Activated CD4-positive, CD25-positive, alpha-beta regulatory T cell treated with anti-CD3 and anti-CD28 coated beads, Interleukin-2, amount 50 U/mL, for 72 hours (primary cell): ENCODE measurements around the gene SUGT1.
"Not testable (repeated sequence)": the region's sequence is repeated elsewhere in the genome, so short reads cannot be mapped to it uniquely, and the experiment has no call there.

Experiments used
- DNase-seq: peaks from one replicate; pipeline ENCODE4 v3.0.0; 2021

Gene SUGT1

DNA sequence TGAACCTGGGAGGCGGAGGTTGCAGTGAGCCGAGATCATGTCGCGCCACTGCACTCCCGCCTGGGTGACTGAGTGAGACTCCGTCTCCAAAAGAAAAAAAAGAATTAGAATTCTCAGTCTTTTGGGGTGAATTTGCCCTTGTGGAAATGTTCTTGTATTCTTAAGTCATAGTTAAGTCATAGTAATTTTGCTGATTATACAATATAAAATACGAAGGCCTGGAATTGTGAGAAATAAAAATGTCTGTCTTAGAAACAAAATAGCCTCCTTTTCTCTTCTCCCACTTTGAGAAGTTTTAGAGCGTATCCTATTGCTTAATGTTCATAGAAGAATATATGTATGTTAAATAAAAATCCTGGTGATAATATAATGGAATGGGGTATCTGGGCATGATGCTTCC lies 18.1 kb downstream of the SUGT1 start:
- no peak for DNase-seq

DNA sequence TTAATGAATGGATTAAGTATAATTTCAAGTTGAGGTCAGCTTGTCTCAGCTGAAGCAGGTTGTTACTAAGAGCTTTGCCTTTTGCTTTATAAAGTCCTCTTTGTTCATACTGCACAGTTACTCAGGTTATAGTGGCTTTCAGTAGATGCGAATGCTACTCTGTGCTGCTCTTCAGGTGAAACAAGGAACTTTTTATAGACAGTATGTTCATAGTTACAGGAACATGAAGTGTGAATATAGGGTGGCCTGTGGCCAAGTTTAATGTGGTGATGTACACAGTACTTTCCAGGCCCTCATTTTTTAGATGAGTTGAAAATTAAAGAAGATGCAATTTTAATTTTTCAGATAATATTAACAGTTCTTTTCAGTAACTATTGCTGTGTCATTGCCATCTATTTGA lies 20.8 kb downstream of the SUGT1 start:
- no peak for DNase-seq

DNA sequence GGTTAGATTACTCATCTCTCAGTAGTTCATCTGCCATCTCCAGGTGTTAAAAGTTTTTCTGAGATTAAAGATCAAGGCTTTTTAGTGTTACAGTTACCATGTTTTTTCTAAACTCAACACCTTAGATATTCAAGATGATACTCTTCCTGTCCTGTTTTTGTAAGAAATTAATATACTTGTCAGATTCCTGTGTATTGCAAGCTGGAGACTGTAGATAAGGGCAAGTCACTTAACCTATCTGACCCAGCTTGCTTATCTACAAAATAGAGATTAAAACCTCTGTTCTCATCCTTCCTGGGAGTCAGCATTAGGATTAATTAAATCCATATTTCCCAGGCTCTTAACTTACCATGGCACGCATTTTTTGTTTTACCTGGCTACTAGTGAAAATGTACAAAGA lies 25.2 kb downstream of the SUGT1 start:
- no peak for DNase-seq

DNA sequence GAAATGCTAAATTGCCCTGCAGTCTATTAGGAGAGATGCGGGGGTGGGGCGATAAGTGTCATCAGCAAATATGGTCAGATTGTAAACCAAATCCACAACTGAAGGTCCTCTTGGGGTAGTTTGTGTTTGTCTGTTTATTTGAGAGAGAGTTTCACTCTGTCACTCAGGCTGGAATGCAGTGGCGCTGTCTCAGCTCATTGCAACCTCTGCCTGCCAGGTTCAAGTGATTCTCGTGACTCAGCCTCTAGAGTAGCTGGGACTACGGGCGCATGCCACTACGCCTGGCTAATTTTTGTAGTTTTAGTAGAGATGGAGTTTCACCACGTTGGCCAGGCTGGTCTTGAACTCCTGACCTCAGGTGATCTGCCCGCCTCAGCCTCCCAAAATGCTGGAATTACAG lies 33.2 kb downstream of the SUGT1 start:
- DNase-seq = not testable (repeated sequence)

DNA sequence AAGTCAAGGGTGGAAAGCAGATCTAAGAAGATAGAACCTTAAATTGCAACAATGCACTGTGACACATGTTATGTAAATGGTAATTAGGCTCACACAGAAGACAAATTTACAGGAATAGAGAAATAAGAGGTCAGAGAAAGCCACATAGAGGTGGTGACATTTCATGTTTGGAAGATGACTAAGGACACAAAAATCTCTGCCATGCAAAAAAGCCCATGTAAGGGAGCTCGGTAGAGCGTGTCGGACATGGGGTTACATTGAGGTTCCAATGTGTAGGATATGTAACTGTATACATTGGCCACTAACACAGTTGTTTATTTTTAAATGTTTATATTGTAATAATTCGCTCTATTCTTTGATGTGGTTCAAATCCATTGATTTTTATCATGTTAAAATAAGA lies 33.7 kb downstream of the SUGT1 start:
- DNase-seq = no peak

DNA sequence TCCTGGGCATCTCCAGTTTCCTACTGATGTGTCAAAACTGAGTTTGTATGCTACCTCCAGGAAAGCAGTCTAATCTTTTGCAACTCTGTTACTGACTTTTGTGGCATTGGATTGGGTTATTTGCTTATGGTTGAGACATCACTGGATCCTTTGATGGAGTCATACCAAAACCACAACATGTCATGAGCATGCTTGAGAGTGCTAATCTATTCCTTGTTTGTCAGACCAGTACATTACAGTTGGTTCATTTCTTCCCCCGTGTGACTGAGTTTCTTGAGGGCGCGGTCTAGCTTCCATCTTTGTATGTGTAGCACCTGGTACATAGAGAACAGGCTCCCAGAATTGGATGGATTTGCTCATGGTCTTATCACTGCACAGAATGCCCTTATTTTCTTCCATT lies 43.2 kb downstream of the SUGT1 start:
- DNase-seq = no peak

DNA sequence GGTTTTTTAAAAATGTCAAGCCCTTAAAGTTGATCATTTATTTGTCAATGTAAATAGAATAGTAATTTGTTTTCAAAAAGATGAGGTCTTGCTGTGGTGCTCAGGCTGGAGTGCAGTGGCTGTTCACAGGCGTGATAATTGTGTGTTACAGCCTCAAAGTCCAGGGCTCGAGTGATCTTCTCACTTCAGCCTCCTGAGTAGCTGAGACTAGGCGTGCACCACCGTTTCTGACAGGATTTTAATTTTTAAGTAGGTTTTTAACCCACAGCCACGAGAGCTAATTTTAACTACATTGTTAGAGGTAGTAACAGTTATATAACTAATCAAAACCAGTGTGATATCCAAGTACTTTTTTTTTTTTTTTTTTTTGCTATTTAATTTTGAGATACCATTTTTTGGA lies 43.9 kb downstream of the SUGT1 start:
- DNase-seq = no peak

DNA sequence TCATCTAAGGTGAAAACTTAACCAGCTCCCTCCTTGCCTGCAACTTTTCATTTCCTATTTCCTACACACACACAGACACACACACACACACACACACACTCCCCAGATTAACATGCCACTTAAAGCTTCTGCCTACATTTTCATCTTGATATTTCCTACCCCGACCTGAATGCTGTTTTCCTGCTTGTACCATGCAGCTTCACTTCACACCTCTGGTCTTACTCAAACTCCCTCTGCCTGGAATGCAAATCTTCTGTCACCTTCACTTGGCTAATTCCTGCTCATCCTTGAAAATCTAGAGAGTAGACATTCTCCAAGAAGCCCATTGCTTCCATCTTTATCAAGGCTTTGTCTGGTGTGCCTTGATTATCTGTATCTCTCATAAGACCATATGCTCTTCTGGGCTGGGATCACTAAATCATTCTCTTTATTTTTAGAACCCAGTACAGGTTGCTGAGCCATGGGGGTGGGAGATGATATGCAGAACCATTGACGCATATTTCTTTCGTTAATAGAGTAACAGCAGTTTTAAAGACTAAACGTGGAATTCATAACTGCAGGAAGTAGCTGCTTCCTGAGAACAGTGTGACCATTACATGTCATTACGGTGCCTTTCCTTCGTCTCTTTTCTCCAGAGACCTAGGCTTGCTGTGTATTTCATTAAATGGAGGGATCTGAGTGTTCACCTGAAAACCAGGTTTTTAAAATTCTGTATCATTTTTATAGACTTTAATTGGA lies 49.3 kb downstream of the SUGT1 start:
- no peak for DNase-seq

DNA sequence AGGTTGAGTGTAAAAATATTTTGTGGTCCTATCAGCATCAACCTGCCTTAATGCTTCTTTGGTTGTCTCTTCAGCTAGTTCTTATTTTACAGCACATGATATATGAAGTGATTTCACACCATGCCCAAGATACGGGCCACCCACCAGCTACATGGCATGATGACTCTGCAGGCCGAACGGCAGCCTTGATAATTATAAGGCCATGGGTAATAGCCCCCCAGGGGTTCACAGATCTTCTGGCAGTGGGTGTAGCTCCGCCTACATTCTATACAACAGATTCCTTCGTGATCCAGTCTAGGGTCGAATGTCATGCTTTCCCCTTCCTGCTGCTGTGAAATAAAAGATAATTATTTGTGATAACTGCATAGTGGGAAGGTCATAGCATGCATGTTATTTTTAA lies 50.8 kb downstream of the SUGT1 start:
- DNase-seq = no peak

DNA sequence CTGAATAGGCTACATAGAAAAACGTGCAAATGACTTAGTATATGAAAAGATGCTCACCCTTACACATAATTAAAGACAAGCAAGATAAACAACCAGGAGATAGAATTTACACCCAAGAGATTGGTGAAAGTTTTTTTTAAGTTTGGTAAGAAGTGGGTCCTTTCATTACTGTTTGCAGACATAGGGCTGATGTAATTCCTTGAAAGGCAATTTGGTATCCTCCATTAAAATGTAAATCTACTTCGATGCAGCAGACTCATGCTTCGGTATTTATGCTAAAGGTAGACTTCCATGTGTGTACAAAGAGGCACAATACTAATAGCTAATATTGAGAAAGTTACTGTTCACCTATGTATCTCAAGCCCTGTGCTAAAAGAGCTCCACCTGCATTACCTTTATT lies 53.4 kb downstream of the SUGT1 start:
- DNase-seq = no peak

DNA sequence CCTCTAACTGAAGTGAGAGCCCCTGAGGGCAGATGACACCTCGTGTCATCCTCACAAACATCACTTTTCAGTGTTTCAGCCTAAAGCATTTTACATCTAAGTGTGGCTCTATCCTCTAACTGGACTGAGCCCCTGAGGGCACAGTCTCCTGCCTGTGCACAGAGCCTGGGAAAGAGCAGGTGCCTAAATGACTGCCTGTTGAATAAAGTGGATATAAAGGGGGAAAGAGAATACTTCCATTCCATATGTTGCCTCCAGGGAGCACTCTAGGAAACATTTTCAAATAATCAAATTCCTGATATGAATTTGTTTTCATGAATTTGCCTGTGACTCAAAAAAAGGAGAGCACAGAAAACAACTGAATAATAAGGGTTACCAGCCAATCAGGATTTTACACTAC lies 54.7 kb downstream of the SUGT1 start:
- DNase-seq = no peak

DNA sequence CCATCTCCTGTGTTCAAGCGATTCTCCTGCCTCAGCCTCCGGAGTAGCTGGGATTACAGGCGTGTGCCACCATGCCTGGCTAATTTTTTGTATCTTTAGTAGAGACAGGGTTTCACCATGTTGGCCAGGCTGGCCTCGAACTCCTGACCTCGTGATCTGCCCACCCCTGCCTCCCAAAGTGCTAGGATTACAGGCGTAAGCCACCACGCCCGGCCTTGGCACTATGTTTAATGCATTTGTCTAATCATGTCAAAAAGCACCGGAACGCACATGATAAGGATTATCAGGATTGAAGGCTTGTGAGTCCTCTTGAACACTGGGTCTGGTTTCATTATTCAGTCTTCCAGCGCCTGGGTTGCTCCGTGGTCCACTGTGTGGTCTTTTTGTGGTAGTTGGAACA lies 55.6 kb downstream of the SUGT1 start:
- not testable (repeated sequence) for DNase-seq

DNA sequence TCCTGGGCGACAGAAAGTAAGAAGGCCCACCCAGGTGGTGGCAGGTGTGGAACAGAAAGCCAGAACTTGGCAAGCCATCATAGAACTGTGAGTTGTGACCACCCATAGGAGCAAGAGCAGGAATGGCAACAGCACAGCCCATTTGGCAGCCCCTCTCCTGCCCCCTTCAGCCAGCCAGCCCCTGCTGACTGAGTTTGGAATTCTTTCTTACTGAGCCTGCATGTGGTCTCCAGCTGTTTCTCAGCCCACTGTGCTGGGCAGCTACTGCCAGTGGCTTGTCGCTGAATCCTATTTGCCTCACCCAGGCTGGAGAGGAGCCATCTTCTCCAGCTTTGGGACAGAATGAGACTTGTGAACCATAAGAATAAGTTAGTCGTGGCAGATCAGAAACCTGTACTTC lies 58.6 kb downstream of the SUGT1 start:
- DNase-seq = no peak

DNA sequence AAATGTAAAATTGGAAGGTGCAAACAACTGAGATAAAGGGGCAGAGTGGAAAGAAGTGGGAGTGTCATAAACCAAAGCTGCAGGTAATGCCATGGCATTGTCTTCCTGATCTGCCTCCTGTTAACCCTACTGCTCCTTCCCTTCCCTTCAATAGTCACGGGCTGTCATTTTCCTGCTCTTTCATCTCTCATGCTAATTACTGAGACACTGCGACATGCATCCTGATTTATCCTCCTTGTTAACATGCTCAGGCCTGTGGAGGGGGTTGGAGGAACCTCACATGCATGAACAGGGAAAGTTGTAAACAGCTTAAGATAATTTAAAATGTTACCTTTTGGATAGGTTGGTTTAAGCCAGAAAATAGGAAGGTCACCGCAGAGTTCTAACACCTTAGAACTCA lies 59.7 kb downstream of the SUGT1 start:
- no peak for DNase-seq

DNA sequence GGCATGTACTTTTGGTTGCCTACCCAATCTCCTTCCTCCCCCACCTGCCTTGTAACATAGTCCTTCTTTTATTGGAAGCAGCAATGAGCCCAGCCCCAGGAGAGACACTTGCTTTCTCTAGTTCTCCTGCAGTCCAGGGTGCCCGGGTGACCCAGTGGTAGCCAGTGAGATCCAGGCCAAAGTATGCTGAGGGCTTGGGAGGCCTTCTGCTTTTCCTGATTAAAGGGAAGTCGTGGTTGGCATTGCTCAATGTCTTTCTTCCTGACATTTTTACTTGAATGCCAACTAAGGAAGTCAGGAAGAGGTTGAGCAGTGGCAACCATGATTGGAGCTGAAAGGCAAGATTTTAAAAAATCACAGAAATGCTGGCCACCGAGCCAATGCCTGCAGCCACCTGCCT lies 61.3 kb downstream of the SUGT1 start:
- no peak for DNase-seq

DNA sequence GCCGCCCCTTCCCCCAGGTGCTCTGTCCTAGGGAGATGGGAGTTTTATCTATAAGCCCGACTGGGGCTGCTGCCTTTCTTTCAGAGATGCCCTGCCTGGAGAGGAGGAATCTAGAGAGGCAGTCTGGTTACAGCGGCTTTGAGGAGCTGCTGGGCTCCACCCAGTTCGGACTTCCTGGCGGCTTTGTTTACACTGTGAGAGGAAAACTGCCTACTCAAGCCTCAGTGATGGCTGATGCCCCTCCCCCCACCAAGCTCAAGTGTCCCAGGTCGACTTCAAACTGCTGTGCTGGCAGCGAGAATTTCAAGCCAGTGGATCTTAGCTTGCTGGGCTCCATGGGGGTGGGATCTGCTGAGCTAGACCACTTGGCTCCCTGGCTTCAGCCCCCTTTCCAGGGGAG lies 68.3 kb downstream of the SUGT1 start:
- not testable (repeated sequence) for DNase-seq

DNA sequence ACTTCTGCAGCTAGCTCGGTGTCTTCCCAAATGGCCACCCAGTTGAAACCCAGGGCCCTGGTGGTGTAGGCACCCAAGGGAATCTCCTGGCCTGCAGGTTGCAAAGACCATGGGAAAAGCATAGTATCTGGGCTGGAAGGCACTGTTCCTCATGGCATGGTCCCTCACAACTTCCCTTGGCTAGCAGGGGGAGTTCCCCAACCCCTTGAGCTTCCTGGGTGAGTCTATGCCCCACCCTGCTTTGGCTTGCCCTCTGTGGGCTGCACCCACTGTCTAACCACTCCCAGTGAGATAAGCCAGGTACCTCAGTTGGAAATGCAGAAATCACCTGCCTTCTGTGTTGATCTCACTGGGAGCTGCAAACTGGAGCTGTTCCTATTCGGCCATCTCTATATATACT lies 68.7 kb downstream of the SUGT1 start:
- DNase-seq = not testable (repeated sequence)

DNA sequence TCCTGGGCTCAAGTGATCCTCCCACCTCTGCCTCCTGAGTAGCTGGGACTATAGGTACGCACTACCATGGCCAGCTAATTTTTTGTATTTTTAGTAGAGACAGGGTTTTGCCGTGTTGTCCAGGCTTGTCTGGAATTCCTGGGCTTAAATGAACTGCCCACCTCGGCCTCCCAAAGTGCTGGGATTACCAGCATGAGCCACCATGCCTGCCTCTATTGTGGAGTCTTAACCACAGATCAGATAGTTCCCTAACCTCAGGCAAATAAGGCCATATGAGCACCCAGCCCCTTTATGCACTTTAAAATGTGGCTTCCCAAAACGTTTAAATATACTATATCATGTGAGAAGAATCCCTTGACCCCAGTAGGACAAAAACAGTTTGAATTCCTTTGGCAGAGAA lies 70.5 kb downstream of the SUGT1 start:
- DNase-seq = no peak

DNA sequence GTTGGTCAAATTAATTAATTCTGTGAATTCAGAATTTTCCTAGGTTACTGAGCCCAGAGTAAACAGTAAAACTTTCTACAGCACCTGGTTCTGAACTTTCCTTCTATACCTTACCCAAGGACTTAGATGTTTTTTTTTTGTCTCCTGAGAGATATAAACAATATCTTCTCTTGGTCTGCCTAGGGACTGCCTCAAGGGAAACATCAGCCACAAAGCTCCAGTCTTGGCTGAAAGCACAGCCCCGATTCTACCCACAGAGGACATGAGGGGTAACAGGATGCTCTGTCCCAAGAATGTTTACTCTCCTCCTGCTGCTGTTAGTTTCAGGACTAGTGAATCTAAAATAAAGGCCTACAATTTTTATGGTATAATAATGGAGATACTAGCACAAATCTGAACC lies 72.7 kb downstream of the SUGT1 start:
- no peak for DNase-seq

DNA sequence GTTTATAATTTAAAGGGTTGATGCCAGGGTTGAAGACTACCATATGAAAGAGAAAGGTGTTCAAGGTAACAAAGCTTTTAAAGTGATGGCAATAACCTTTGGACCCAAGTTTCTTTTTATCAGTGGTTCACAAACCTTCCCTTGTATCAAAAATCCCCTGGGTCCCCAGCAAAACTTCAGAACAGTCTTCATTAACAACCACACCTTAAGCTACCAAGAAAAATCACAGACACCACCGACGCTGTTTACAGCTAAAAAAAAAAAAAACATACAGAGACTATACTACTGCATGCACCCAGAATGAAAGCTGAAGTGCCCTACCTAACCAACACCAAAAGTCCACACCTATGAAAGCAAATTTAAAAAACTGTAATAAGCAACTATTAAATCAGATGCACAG lies 73.6 kb downstream of the SUGT1 start:
- DNase-seq = no peak

DNA sequence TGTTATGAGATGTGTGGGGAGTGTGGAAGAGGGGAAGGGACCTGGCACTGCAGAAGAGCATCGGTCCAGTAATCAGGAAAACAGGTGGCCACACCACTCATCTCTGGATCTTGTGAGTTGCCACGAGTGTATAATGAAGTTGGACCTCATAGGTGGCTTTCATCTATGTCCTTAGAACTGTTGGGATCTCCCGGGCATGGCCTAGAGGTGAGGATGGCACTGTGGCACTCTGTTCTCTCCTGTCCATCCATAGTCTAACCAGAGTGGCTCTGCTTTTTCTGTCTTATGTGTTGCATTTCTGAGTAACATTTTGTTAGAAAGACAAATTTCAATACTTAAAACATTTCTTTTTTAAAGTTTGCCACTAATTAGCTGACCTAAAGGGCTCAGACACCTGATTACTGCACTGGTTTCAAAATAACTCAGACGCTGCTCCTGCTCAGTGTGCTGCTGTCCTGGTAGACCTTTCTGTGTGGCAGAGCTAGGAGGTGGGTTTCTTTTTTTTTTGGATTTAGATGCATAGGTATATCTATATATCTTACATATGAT lies 81.5 kb downstream of the SUGT1 start:
- DNase-seq = no peak

DNA sequence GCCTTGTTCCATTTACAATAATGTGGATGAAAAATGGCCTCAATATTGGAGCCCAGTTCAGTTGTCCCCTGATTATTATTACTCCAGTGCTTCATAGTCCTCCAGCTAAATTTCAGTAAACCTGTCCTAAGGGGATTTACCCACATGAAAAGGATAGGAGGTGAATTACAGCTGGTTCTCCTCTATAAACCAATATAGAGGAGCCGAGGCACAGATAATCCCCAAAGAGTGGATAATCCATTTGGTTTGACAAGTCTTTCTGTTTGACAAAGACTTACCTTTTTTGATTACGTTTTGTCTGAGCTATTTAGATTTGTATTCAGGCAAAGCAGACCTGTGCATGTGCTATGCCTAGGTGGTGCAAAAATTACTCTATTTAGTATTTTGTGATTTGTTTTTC lies 84.3 kb downstream of the SUGT1 start:
- DNase-seq = no peak

DNA sequence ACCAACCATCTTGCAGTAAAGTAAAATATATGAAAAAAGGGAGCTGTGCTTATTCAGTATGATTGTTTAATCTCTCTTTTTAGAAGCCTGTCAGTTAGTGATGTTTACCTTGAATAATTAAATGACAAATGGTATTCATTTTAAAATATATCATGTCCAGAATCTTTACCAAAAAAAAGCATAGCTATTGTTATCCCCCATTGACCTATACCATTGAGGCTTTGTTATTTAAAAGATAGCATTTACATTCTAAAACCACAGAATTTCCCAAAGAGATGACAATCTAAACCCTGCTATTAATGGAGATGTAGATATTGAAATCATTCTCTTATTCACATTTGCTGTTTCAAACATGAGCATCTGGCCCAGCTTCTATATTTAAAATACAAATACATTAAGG lies 84.8 kb downstream of the SUGT1 start:
- no peak for DNase-seq

DNA sequence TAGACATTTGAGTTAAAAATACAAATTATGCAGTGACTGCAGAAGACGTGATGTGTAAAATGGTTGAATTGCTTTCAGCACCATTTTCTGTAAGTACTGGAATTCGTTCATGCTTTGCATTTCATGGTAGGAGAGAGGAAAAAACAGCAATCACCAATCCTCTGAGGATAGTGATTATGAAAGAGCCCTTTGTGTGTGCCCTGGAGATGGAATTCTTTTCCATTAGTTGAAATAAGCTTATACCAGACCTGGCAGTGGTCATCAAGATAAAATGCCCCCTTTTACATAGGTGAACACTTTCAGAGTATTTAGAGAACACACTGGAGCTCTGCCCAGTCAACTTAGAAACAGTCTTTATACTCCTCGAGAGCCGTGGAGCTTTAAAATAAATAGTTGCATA lies 85.3 kb downstream of the SUGT1 start:
- no peak for DNase-seq

DNA sequence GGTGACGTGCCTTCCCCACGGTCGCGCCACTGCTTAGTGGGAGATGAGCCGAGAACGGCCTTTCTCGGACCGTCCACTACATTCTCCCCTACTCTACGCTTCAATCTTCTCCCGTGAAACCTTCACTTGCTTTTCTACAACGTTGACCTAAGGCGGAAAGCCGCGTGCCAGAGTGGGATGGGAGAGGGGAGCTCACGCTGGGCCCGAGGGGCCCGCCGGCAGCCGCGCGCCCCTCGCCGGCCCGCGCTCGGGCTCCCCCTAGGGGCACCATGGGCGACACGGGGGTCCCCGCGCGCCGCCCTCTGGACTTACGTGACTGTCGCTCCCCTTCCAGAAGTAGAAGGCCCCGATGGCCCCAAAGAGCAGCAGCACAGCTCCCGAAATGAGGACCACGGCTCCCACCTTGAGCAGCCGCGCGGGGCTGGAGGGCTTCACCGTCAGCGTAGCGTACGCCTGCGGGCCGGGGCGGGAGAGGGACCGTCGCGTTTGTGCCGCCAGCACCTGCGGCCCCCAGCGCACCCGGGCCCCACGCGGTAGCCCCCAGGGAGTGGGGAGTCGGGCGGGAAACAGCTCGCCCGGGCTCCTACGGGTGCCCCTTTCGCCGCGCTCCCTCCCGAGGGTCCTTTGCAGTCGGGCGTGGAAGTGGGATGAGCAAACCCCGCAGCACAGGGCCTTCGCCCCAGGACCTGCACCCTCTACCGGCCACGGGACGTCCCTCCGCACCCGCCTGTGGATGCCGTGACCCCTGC lies 86.3 kb downstream of the SUGT1 start:
- no peak for DNase-seq
